ENCODE results near the gene LIPH.
"Not testable (repeated sequence)": the region's sequence is repeated elsewhere in the genome, so short reads cannot be mapped to it uniquely, and the experiment has no call there.

Gene LIPH

GRCh38 chr3:185584686-185585085, 32.3 kb upstream of the LIPH start:
- DNase-seq (ENCODE audit: low read depth), result no peak
- no peak for TF ChIP-seq CTCF (IDR thresholded peaks at IDR 0.05; ENCODE audit: insufficient read depth, low read depth, low read length, missing control alignments)
- no peak overlapping the region for H3K4me3 ChIP-seq (ENCODE audit: low read depth, low read length)

GRCh38 chr3:185583925-185584324, 31.5 kb upstream of the LIPH start:
- no peak for TF ChIP-seq CTCF (IDR thresholded peaks at IDR 0.05; ENCODE audit: insufficient read depth, low read depth, low read length, missing control alignments)
- no peak overlapping the region for H3K4me3 ChIP-seq (ENCODE audit: low read depth, low read length)
- DNase-seq (ENCODE audit: low read depth), result no peak

- TF ChIP-seq CTCF (IDR thresholded peaks at IDR 0.05; ENCODE audit: insufficient read depth, low read depth, low read length, missing control alignments), result no peak
These were observed 30.5 kb upstream of the LIPH start for GRCh38 chr3:185582871-185583270.

GRCh38 chr3:185582236-185582635, 29.8 kb upstream of the LIPH start:
- H3K4me3 ChIP-seq (ENCODE audit: low read depth, low read length), result no peak overlapping the region
- no peak for DNase-seq (ENCODE audit: low read depth)
- TF ChIP-seq CTCF (IDR thresholded peaks at IDR 0.05; ENCODE audit: insufficient read depth, low read depth, low read length, missing control alignments), result no peak

More at GRCh38 chr3:185582871-185583270, 30.5 kb upstream of the LIPH start:
- peak; percentile 94 for DNase-seq (ENCODE audit: low read depth)
- no peak overlapping the region for H3K4me3 ChIP-seq (ENCODE audit: low read depth, low read length)

GRCh38 chr3:185575108-185575869, 22.9 kb upstream of the LIPH start:
- peak; percentile 53 for TF ChIP-seq CTCF (IDR thresholded peaks at IDR 0.05; ENCODE audit: insufficient read depth, low read depth, low read length, missing control alignments)
- DNase-seq (ENCODE audit: low read depth), result peak; percentile 83
- H3K4me3 ChIP-seq (ENCODE audit: low read depth, low read length), result not testable (repeated sequence)

- TF ChIP-seq CTCF (IDR thresholded peaks at IDR 0.05; ENCODE audit: insufficient read depth, low read depth, low read length, missing control alignments), result no peak
- DNase-seq (ENCODE audit: low read depth), result no peak
These were observed 19.8 kb upstream of the LIPH start for GRCh38 chr3:185572183-185572582.

GRCh38 chr3:185561958-185562357, 9.6 kb upstream of the LIPH start:
- H3K4me3 ChIP-seq (ENCODE audit: low read depth, low read length), result no peak overlapping the region
- no peak for TF ChIP-seq CTCF (IDR thresholded peaks at IDR 0.05; ENCODE audit: insufficient read depth, low read depth, low read length, missing control alignments)
- DNase-seq (ENCODE audit: low read depth), result no peak

More at GRCh38 chr3:185572183-185572582, 19.8 kb upstream of the LIPH start:
- H3K4me3 ChIP-seq (ENCODE audit: low read depth, low read length), result no peak overlapping the region

Measured in GM12865 (cell line).